PC-9 (cell line): ENCODE data around the gene TNIK.

Experiments
- CTCF ChIP-seq: fragments of 200-600 bp; sonication (generic); conservative IDR thresholded peaks from 2 replicates; pipeline ENCODE4 v1.6.1; 2017; ENCODE audit warnings: mixed run types, antibody characterized with exemption, mild to moderate bottlenecking, moderate library complexity
- EZH2 ChIP-seq: fragments of 200-600 bp; sonication (generic); IDR thresholded peaks from 2 replicates; pipeline ENCODE4 v1.8.0; 2017; ENCODE audit warnings: antibody characterized with exemption, low read depth

GRCh38 chr3:171064461-171064860, 395.7 kb downstream of the TNIK start:
- TF ChIP-seq CTCF, result no peak
- no peak for TF ChIP-seq EZH2
